ENCODE data around the gene TMEM129.

DNA sequence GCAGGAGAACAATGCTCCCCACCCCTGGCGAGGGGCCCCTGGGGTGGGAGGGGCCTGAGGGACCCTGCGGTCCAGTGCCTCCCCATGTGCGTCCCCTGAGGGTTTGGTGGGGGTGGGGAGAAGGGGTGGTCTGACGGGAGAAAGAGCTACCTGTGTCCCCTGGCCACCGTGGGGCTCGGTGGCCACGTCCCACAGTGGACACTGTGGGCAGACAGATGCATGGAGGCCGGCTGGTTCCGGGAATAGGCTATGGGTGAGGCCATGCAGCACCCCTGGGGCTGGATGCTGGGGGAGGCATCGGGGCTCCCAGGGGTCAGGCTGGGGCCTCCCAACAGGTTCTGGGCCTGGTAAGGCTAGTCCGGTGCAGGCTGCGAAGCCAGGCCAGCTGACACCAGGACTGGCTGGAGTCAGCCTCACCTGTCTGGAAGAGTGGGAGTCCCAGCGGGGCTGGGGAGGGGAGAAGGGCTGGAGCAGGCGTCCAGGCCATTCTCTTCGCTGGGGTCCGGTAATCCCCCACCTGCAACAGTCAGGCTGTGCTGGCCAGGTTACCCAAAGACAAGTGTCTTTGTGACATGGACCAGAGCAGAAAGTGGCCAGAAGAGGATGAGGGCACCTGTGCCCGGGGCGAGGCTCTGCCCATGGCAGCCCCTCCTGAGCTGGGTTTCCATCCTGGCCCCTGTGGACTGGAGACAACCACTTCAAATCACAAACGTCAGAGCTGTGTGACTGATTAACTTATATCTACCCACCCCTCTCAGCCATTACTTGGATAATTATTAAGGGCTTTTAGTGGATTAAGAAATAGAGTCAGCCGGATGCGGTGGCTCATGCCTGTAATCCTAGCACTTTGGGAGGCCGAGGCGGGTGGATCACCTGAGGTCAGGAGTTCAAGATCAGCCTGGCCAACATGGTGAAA lies 35.6 kb downstream of the TMEM129 start:
- TF ChIP-seq, protein P1, sequence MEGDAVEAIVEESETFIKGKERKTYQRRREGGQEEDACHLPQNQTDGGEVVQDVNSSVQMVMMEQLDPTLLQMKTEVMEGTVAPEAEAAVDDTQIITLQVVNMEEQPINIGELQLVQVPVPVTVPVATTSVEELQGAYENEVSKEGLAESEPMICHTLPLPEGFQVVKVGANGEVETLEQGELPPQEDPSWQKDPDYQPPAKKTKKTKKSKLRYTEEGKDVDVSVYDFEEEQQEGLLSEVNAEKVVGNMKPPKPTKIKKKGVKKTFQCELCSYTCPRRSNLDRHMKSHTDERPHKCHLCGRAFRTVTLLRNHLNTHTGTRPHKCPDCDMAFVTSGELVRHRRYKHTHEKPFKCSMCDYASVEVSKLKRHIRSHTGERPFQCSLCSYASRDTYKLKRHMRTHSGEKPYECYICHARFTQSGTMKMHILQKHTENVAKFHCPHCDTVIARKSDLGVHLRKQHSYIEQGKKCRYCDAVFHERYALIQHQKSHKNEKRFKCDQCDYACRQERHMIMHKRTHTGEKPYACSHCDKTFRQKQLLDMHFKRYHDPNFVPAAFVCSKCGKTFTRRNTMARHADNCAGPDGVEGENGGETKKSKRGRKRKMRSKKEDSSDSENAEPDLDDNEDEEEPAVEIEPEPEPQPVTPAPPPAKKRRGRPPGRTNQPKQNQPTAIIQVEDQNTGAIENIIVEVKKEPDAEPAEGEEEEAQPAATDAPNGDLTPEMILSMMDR (IDR thresholded peaks at IDR 0.05): no peak
- TF ChIP-seq EP300 (IDR thresholded peaks at IDR 0.05): no peak
